Activated naive CD4-positive, alpha-beta T cell treated with anti-CD3 and anti-CD28 coated beads, Interleukin-2, amount 10 ng/mL, durations not matched to agents 7 days and 5 days (primary cell): ENCODE results near the gene FLT3LG.

ENCODE experiments used
- CTCF ChIA-PET: fragments of 350-600 bp; sonication (Branson Sonifier 250); formaldehyde crosslinking; loops from one replicate; lab custom pipeline; 2021; ENCODE audit warnings: antibody characterized with exemption; lab: Charles Lee
- DNase-seq: peaks from one replicate; pipeline ENCODE4 v3.0.0-alpha.2; 2020
- H3K27ac Mint-ChIP-seq: one replicate; pipeline ENCODE4 v1.8.0; 2021; ENCODE audit warnings: mild to moderate bottlenecking, moderate library complexity, mixed read lengths
- H3K27me3 Mint-ChIP-seq: one replicate; pipeline ENCODE4 v1.8.0; 2021; ENCODE audit warnings: mild to moderate bottlenecking, mixed read lengths
- H3K36me3 Mint-ChIP-seq: one replicate; pipeline ENCODE4 v1.8.0; 2021; ENCODE audit warnings: mixed read lengths
- H3K4me1 Mint-ChIP-seq: one replicate; pipeline ENCODE4 v1.8.0; 2021; ENCODE audit warnings: mixed read lengths
- H3K4me3 Mint-ChIP-seq: one replicate; pipeline ENCODE4 v1.8.0; 2021; ENCODE audit warnings: mild to moderate bottlenecking, moderate library complexity, mixed read lengths
- H3K9me3 Mint-ChIP-seq: one replicate; pipeline ENCODE4 v1.8.0; 2021; ENCODE audit warnings: mixed read lengths

Gene FLT3LG

GRCh38 chr19:49475995-49476880 is 2.2 kb downstream of the FLT3LG start:
- peaks cover 37% of the 10 kb centered on the region for H3K36me3 Mint-ChIP-seq
- H3K27me3 Mint-ChIP-seq: peaks cover 6% of the 10 kb centered on the region
- H3K4me1 Mint-ChIP-seq: peaks cover 51% of the 10 kb centered on the region
- peak overlapping the region; percentile 89 for H3K4me3 Mint-ChIP-seq
- H3K9me3 Mint-ChIP-seq: no peaks in the 10 kb centered on the region
- peak overlapping the region; percentile 90 for H3K27ac Mint-ChIP-seq
- CTCF ChIA-PET: interaction anchor here (0.6 to 1.4 kb wide), 14 partner anchors 9 to 205 kb away, joined by 3 to 13 read pairs (median 4); partner anchors contain the start of genes ALDH16A1, PIH1D1, RPL13A and RPS11
- peak; percentile 89 for DNase-seq

- no peaks in the 10 kb centered on the region for H3K27me3 Mint-ChIP-seq
- H3K9me3 Mint-ChIP-seq: no peaks in the 10 kb centered on the region
- CTCF ChIA-PET: no interaction called here
- peak overlapping the region; percentile 49 for H3K27ac Mint-ChIP-seq
- peak overlapping the region; percentile 31 for H3K4me3 Mint-ChIP-seq
- DNase-seq: no peak
- peaks cover 48% of the 10 kb centered on the region for H3K4me1 Mint-ChIP-seq
- H3K36me3 Mint-ChIP-seq: peaks cover 50% of the 10 kb centered on the region
Observed at GRCh38 chr19:49479975-49480628, 6.1 kb downstream of the FLT3LG start.

GRCh38 chr19:49481020-49481683 is 7.1 kb downstream of the FLT3LG start:
- peaks cover 48% of the 10 kb centered on the region for H3K36me3 Mint-ChIP-seq
- DNase-seq: no peak
- CTCF ChIA-PET: no interaction called here
- no peaks in the 10 kb centered on the region for H3K27me3 Mint-ChIP-seq
- H3K4me1 Mint-ChIP-seq: peaks cover 50% of the 10 kb centered on the region
- H3K9me3 Mint-ChIP-seq: no peaks in the 10 kb centered on the region
- H3K4me3 Mint-ChIP-seq: no peak overlapping the region
- peak overlapping the region; percentile 58 for H3K27ac Mint-ChIP-seq

- Mint-ChIP-seq H3K27me3 (peaks cover 8% of the 10 kb centered on the region), H3K4me1 (peaks cover 55% of the 10 kb centered on the region), H3K27ac (peak overlapping the region; percentile 78), H3K9me3 (no peaks in the 10 kb centered on the region), H3K4me3 (no peak overlapping the region), H3K36me3 (peaks cover 69% of the 10 kb centered on the region)
- no peak for DNase-seq
- CTCF ChIA-PET: interaction anchor here (2.0 kb wide), 1 partner anchor 10 kb away, joined by 13 read pairs; no protein-coding TSS in a partner anchor
Observed at GRCh38 chr19:49486232-49486631, 12.2 kb downstream of the FLT3LG start.

- H3K36me3 Mint-ChIP-seq: peaks cover 71% of the 10 kb centered on the region
Observed at GRCh38 chr19:49486710-49487276, 12.8 kb downstream of the FLT3LG start.

GRCh38 chr19:49487277-49488045 is 13.4 kb downstream of the FLT3LG start, which contains the start of gene RPL13A:
Gene RPL13A, plus strand, starts transcription at chr19:49487608. Its CDS starts 22 bp downstream, at chr19:49487630.
- CTCF ChIA-PET: interaction anchor here (0.6 to 2.2 kb wide), 3 partner anchors 11 to 165 kb away, joined by 4 to 9 read pairs (median 6); partner anchors contain the start of gene FLT3LG

More at GRCh38 chr19:49486710-49487276, 12.8 kb downstream of the FLT3LG start:
- H3K9me3 Mint-ChIP-seq: no peaks in the 10 kb centered on the region
- H3K4me1 Mint-ChIP-seq: peaks cover 56% of the 10 kb centered on the region
- DNase-seq: no peak
- H3K27ac Mint-ChIP-seq: peak overlapping the region; percentile 97
- peak overlapping the region; percentile 100 for H3K4me3 Mint-ChIP-seq
- CTCF ChIA-PET: interaction anchor here (0.6 kb wide), 1 partner anchor 164 kb away, joined by 6 read pairs; no protein-coding TSS in a partner anchor
- peaks cover 8% of the 10 kb centered on the region for H3K27me3 Mint-ChIP-seq

GRCh38 chr19:49488046-49488862 is 14.2 kb downstream of the FLT3LG start:
- Mint-ChIP-seq H3K4me3 (peak overlapping the region; percentile 100), H3K27me3 (peaks cover 8% of the 10 kb centered on the region), H3K27ac (peak overlapping the region; percentile 97), H3K36me3 (peaks cover 79% of the 10 kb centered on the region), H3K9me3 (no peaks in the 10 kb centered on the region), H3K4me1 (peaks cover 60% of the 10 kb centered on the region)
- CTCF ChIA-PET: interaction anchor here (0.8 to 2.2 kb wide), 2 partner anchors 12 to 15 kb away, joined by 4 to 9 read pairs; partner anchors contain the start of gene FLT3LG
- DNase-seq: no peak

More at GRCh38 chr19:49487277-49488045, 13.4 kb downstream of the FLT3LG start, which contains the start of gene RPL13A:
- DNase-seq: peak; percentile 100
- Mint-ChIP-seq H3K4me3 (peak within 1 kb of the TSS; percentile 100), H3K36me3 (peaks cover 74% of the 10 kb centered on the region), H3K27me3 (peaks cover 8% of the 10 kb centered on the region), H3K4me1 (peaks cover 54% of the 10 kb centered on the region), H3K9me3 (no peaks in the 10 kb centered on the region), H3K27ac (peak within 1 kb of the TSS; percentile 97)

- H3K4me3 Mint-ChIP-seq: peak overlapping the region; percentile 100
- peak overlapping the region; percentile 97 for H3K27ac Mint-ChIP-seq
- H3K4me1 Mint-ChIP-seq: peaks cover 57% of the 10 kb centered on the region
- CTCF ChIA-PET: interaction anchor here (1.4 to 2.2 kb wide), 2 partner anchors 16 to 58 kb away, joined by 3 to 9 read pairs; partner anchors contain the start of gene FLT3LG
- no peak for DNase-seq
- H3K9me3 Mint-ChIP-seq: no peaks in the 10 kb centered on the region
- peaks cover 78% of the 10 kb centered on the region for H3K36me3 Mint-ChIP-seq
- peaks cover 8% of the 10 kb centered on the region for H3K27me3 Mint-ChIP-seq
Observed at GRCh38 chr19:49488863-49489537, 15.0 kb downstream of the FLT3LG start.

GRCh38 chr19:49489601-49490167 is 15.7 kb downstream of the FLT3LG start:
- Mint-ChIP-seq H3K4me1 (peaks cover 57% of the 10 kb centered on the region), H3K36me3 (peaks cover 76% of the 10 kb centered on the region), H3K4me3 (peak overlapping the region; percentile 100), H3K9me3 (no peaks in the 10 kb centered on the region), H3K27me3 (peaks cover 8% of the 10 kb centered on the region), H3K27ac (peak overlapping the region; percentile 97)
- DNase-seq: no peak
- CTCF ChIA-PET: interaction anchor here (1.0 to 1.4 kb wide), 2 partner anchors 13 to 57 kb away, joined by 3 to 4 read pairs; no protein-coding TSS in a partner anchor

- Mint-ChIP-seq H3K27me3 (peaks cover 8% of the 10 kb centered on the region), H3K36me3 (peaks cover 75% of the 10 kb centered on the region), H3K9me3 (no peaks in the 10 kb centered on the region), H3K27ac (peak overlapping the region; percentile 60), H3K4me1 (peaks cover 61% of the 10 kb centered on the region), H3K4me3 (peak overlapping the region; percentile 100)
- CTCF ChIA-PET: interaction anchor here (1.0 to 1.4 kb wide), 2 partner anchors 13 to 56 kb away, joined by 3 to 4 read pairs; no protein-coding TSS in a partner anchor
- DNase-seq: no peak
Observed at GRCh38 chr19:49490287-49491029, 16.4 kb downstream of the FLT3LG start.
